Endothelial cell of umbilical vein (primary cell): ENCODE measurements around the gene PFAS. TPM values are rescaled to one million over a fixed set of nuclear protein-coding genes. Genes with fewer than 3 reads are reported as not detected.
A peak's percentile ranks its signal among the peaks of the same experiment; 100 is the strongest.

Source experiments
- BruUV-seq: library from RNA; stranded (reverse); fragments of 400-500 nt; replicated peaks from 2 replicates; lab custom pipeline; 2021; lab: Mats Ljungman, UMichigan
- CTCF ChIA-PET: fragments of 300-600, 350-600 bp; sonication (Branson Sonifier 250); formaldehyde crosslinking; loops from one replicate; lab custom pipeline; 2021; ENCODE audit warnings: antibody characterized with exemption, inconsistent platforms; lab: Charles Lee
- POLR2A ChIA-PET: fragments of 300-600, 350-600 bp; sonication (Branson Sonifier 250); formaldehyde crosslinking; loops from one replicate; lab custom pipeline; 2021; ENCODE audit warnings: antibody characterized with exemption, inconsistent platforms; lab: Charles Lee
- DNase-seq: peaks from one replicate; pipeline ENCODE4 v3.0.0-alpha.2; 2011; ENCODE audit warnings: low read depth, low spot score
- FAIRE-seq: peaks from 2 replicates; lab custom pipeline; 2011; peaks lifted over from hg19 to GRCh38; lab: Jason Lieb, UNC
- H2AFZ ChIP-seq: 2 replicates; pipeline ENCODE4 v1.6.0; 2012; ENCODE audit warnings: low read depth, low read length, control low read depth, inconsistent platforms
- H3K27ac ChIP-seq: 2 replicates; pipeline ENCODE4 v1.5.1; 2011; ENCODE audit warnings: low read depth, mild to moderate bottlenecking, control low read depth, low read length, moderate library complexity; ENCODE audit not compliant: insufficient read depth
- H3K27me3 ChIP-seq, 2 experiments: 2 replicates each; pipeline versions ENCODE4 v1.6.0 to v1.6.1; 2011; ENCODE audit warnings: low read length in 2 of 2, mixed read lengths in 1 of 2; ENCODE audit not compliant: control insufficient read depth in 2 of 2, insufficient read depth in 2 of 2
- H3K36me3 ChIP-seq, 2 experiments: 2 replicates in 1 of 2; 3 replicates in 1 of 2; pipeline ENCODE4 v1.5.1; 2011; ENCODE audit warnings: low read length in 2 of 2, mild to moderate bottlenecking in 1 of 2, moderate library complexity in 1 of 2; ENCODE audit not compliant: control insufficient read depth in 2 of 2, insufficient read depth in 2 of 2; ENCODE audit errors: extremely low read depth in 1 of 2
- H3K4me1 ChIP-seq: 3 replicates; pipeline ENCODE4 v1.5.1; 2011; ENCODE audit warnings: mild to moderate bottlenecking, low read length; ENCODE audit not compliant: control insufficient read depth, insufficient read depth; ENCODE audit errors: extremely low read depth
- H3K4me2 ChIP-seq: 2 replicates; pipeline ENCODE4 v1.6.1; 2011; ENCODE audit warnings: low read length, control low read depth, mixed read lengths; ENCODE audit not compliant: insufficient read depth
- H3K4me3 ChIP-seq, 3 experiments: fragments of 200-600 bp in 1 of 3; sonication (generic), shearing (Covaris generic) in 1 of 3; replicated peaks in 1 of 3; 2 replicates each; pipeline ENCODE4 v1.5.1; 2011 to 2016; ENCODE audit warnings: control low read depth in 3 of 3, low read length in 3 of 3, mild to moderate bottlenecking in 2 of 3, inconsistent platforms in 1 of 3, low read depth in 1 of 3, moderate library complexity in 1 of 3; ENCODE audit not compliant: insufficient read depth in 1 of 3
- H3K79me2 ChIP-seq: 2 replicates; pipeline ENCODE4 v1.6.0; 2012; ENCODE audit warnings: low read length, inconsistent platforms; ENCODE audit not compliant: control insufficient read depth, insufficient read depth
- H3K9ac ChIP-seq: replicated peaks from 2 replicates; pipeline ENCODE3; 2011; ENCODE audit warnings: low read length, control low read depth; ENCODE audit not compliant: insufficient read depth; ENCODE audit errors: extremely low read depth
- H3K9me1 ChIP-seq: replicated peaks from 3 replicates; pipeline ENCODE4 v1.6.0; 2011; ENCODE audit warnings: mild to moderate bottlenecking, low read length; ENCODE audit not compliant: control insufficient read depth, insufficient read depth; ENCODE audit errors: extremely low read depth
- H3K9me3 ChIP-seq: replicated peaks from 2 replicates; pipeline ENCODE4 v1.5.1; 2012; ENCODE audit warnings: low read length, inconsistent platforms; ENCODE audit not compliant: control insufficient read depth, insufficient read depth
- H4K20me1 ChIP-seq: replicated peaks from 2 replicates; pipeline ENCODE3; 2011; ENCODE audit warnings: mild to moderate bottlenecking, low read length; ENCODE audit not compliant: control insufficient read depth, insufficient read depth; ENCODE audit errors: extremely low read depth
- MYC ChIP-seq: IDR thresholded peaks from one replicate; pipeline ENCODE4 v1.6.1; 2011; ENCODE audit warnings: mild to moderate bottlenecking, low read depth, low read length
- POLR2AphosphoS5 ChIP-seq: IDR thresholded peaks from 2 replicates; pipeline ENCODE4 v1.6.1; 2012; ENCODE audit warnings: low read depth, mild to moderate bottlenecking, control low read depth, low read length, moderate library complexity; ENCODE audit not compliant: insufficient read depth
- dilution Hi-C: fragments of 300-500 bp; cut with MboI; formaldehyde crosslinking; loops from one replicate; pipeline ENCODE4 v1.15.0; 2019; ENCODE audit warnings: low sequenced_read_pairs; ENCODE audit not compliant: extremely low pct_ligation_motif_present
- intact Hi-C: fragments of 100-400 bp; cut with micrococcal nuclease; formaldehyde crosslinking; loops from one replicate; pipeline ENCODE4 v1.10.0; 2022
- polyA plus RNA-seq, 4 experiments: library from polyadenylated mRNA; depleted of rRNA in 3 of 4; stranded (reverse) in 3 of 4; unstranded in 1 of 4; fragments of >200 nt; gene quantifications; 2 replicates each; pipeline versions ENCODE4 v1.2.1 to v1.2.3, GENCODE V29; 2011 to 2012; ENCODE audit warnings: missing spikeins in 1 of 4
- total RNA-seq: library from RNA; stranded (reverse); gene quantifications from 2 replicates; pipeline ENCODE4 v1.2.3, GENCODE V29; 2021

PFAS gene
- total and polyA plus RNA-seq, 2 donors (not counting 3 experiments of a cell fraction or from before 2014, with no cell fraction given), result 34.1 to 108 TPM

- dilution Hi-C loops, result no loop called here
- no peak overlapping the region for H2AFZ ChIP-seq
- no peaks in the 10 kb centered on the region for H3K9me1 ChIP-seq
- H4K20me1 ChIP-seq, result no peaks in the 10 kb centered on the region
- peak; percentile 10 for TF ChIP-seq POLR2AphosphoS5
- TF ChIP-seq MYC, result no peak
- H3K9ac ChIP-seq, result no peak overlapping the region
- H3K79me2 ChIP-seq, result peaks cover 4% of the 10 kb centered on the region
- FAIRE-seq (no peak), DNase-seq (no peak)
- peaks cover 32 to 57% of the 10 kb centered on the region in 2 experiments for H3K36me3 ChIP-seq
- no peaks in the 10 kb centered on the region for H3K9me3 ChIP-seq
- no TSS peak for BruUV-seq
- H3K4me1 ChIP-seq, result peaks cover 2% of the 10 kb centered on the region
- ChIA-PET CTCF (interaction anchor here (0.9 to 1.3 kb wide), 2 partner anchors 8 to 92 kb away, joined by 3 to 4 read pairs; no protein-coding TSS in a partner anchor), POLR2A (interaction anchor here (1.1 kb wide), 1 partner anchor 41 kb away, joined by 3 read pairs; no protein-coding TSS in a partner anchor)
- no peak overlapping the region for H3K4me2 ChIP-seq
- no peak overlapping the region for H3K27ac ChIP-seq
- intact Hi-C loops, result no loop called here
- no peak overlapping the region for H3K4me3 ChIP-seq
- H3K27me3 ChIP-seq, result no peaks in the 10 kb centered on the region
Observed at GRCh38 chr17:8318010-8318935, 69.2 kb downstream of the PFAS start.

Other genes with a start within 250 kb of the PFAS start
- gene GUCY2D, start 246.7 kb upstream of the PFAS start, total RNA-seq, result not detected in 2 replicates
- gene GUCY2D, start 246.7 kb upstream of the PFAS start, polyA plus RNA-seq, result not detected in 2 replicates
- gene ALOX15B, start 210.2 kb upstream of the PFAS start, total RNA-seq, result not detected in 2 replicates
- gene ALOX15B, start 210.2 kb upstream of the PFAS start, polyA plus RNA-seq, result not detected in 2 replicates
- not detected in 2 replicates for gene ALOX12B, start 161.6 kb upstream of the PFAS start, total RNA-seq
- not detected in 2 replicates for gene ALOX12B, start 161.6 kb upstream of the PFAS start, polyA plus RNA-seq
- gene ALOXE3, start 130.8 kb upstream of the PFAS start, total RNA-seq, result not detected in 2 replicates
- 0.01 TPM in 1 of 2 replicates, not detected in the other for gene ALOXE3, start 130.8 kb upstream of the PFAS start, polyA plus RNA-seq
- 0.51 TPM in 1 of 2 replicates, not detected in the other for gene HES7, start 125.2 kb upstream of the PFAS start, total RNA-seq
- gene HES7, start 125.2 kb upstream of the PFAS start, polyA plus RNA-seq, result 0.19 and 0.33 TPM in 2 replicates
- gene PER1, start 96.9 kb upstream of the PFAS start, total RNA-seq, result 32.1 and 36.5 TPM in 2 replicates
- gene PER1, start 96.9 kb upstream of the PFAS start, polyA plus RNA-seq, result 12.1 and 13.6 TPM in 2 replicates
- 31.7 and 35.9 TPM in 2 replicates for gene VAMP2, start 86.3 kb upstream of the PFAS start, total RNA-seq
- 28.7 and 38.0 TPM in 2 replicates for gene VAMP2, start 86.3 kb upstream of the PFAS start, polyA plus RNA-seq
- gene TMEM107, start 72.9 kb upstream of the PFAS start, total RNA-seq, result 20.0 and 20.4 TPM in 2 replicates
- gene TMEM107, start 72.9 kb upstream of the PFAS start, polyA plus RNA-seq, result 31.6 and 36.9 TPM in 2 replicates
- gene BORCS6, start 59.1 kb upstream of the PFAS start, total RNA-seq, result 8.3 and 9.0 TPM in 2 replicates
- 8.0 and 9.7 TPM in 2 replicates for gene BORCS6, start 59.1 kb upstream of the PFAS start, polyA plus RNA-seq
- gene AURKB, start 38.7 kb upstream of the PFAS start, total RNA-seq, result 104 and 107 TPM in 2 replicates
- 67.8 and 69.2 TPM in 2 replicates for gene AURKB, start 38.7 kb upstream of the PFAS start, polyA plus RNA-seq
- gene CTC1, start 1.2 kb upstream of the PFAS start, total RNA-seq, result 49.9 and 53.2 TPM in 2 replicates
- gene CTC1, start 1.2 kb upstream of the PFAS start, polyA plus RNA-seq, result 36.3 and 38.3 TPM in 2 replicates
- 36.5 and 36.8 TPM in 2 replicates for gene RANGRF, start 39.4 kb downstream of the PFAS start, total RNA-seq
- 52.7 and 52.9 TPM in 2 replicates for gene RANGRF, start 39.4 kb downstream of the PFAS start, polyA plus RNA-seq
- 7.7 and 9.4 TPM in 2 replicates for gene SLC25A35, start 46.1 kb downstream of the PFAS start, total RNA-seq
- gene SLC25A35, start 46.1 kb downstream of the PFAS start, polyA plus RNA-seq, result 7.6 and 8.1 TPM in 2 replicates
- 78.6 and 108 TPM in 2 replicates for gene ARHGEF15, start 61.0 kb downstream of the PFAS start, total RNA-seq
- gene ARHGEF15, start 61.0 kb downstream of the PFAS start, polyA plus RNA-seq, result 119 and 355 TPM in 2 replicates
- not detected in 2 replicates for gene ODF4, start 90.6 kb downstream of the PFAS start, total RNA-seq
- not detected in 2 replicates for gene ODF4, start 90.6 kb downstream of the PFAS start, polyA plus RNA-seq
- gene RPL26, start 133.9 kb downstream of the PFAS start, total RNA-seq, result 1,739 and 1,805 TPM in 2 replicates
- gene RPL26, start 133.9 kb downstream of the PFAS start, polyA plus RNA-seq, result 1,647 and 2,229 TPM in 2 replicates
- gene RNF222, start 148.5 kb downstream of the PFAS start, total RNA-seq, result not detected in 2 replicates
- gene RNF222, start 148.5 kb downstream of the PFAS start, polyA plus RNA-seq, result not detected in 2 replicates
- 60.0 and 65.7 TPM in 2 replicates for gene NDEL1, start 186.6 kb downstream of the PFAS start, total RNA-seq
- gene NDEL1, start 186.6 kb downstream of the PFAS start, polyA plus RNA-seq, result 87.4 and 93.0 TPM in 2 replicates